NCI-H510A (cell line): Measurements from ENCODE around the gene MTHFSD.

Experiments
- DNase-seq: peaks from one replicate; lab custom pipeline; 2025; lab: John Stamatoyannopoulos, UW

MTHFSD gene

DNA sequence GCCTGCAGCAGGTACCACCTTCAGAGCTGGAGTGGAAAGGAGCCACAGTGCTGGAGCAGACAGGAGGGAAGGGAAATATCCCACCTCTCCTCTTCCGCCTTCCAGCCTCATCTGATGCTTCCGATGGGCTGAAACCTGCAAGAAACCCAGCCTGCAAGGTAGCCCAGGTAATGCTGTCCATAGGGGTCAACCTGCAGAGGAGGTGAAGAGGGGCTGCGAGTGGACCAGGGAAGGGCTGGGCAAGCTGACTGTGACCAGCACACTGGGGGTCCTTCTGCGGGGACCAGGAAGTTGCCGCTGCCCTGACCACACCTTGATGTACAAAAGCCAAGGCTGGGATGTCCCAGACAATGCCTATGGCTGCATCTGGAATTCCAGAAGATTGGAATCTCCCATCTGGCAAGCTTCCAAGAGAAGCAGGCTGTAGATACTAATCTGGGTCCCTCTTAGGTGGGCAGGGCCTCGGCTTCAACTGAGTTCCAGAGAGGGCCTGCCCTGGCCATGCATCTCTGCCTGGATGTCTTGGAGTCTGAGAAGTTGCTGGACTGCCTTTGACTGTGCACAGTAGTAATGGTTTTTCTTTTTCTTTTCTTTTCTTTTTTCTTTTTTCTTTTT is 29.1 kb upstream of the MTHFSD start:
- no peak for DNase-seq

DNA sequence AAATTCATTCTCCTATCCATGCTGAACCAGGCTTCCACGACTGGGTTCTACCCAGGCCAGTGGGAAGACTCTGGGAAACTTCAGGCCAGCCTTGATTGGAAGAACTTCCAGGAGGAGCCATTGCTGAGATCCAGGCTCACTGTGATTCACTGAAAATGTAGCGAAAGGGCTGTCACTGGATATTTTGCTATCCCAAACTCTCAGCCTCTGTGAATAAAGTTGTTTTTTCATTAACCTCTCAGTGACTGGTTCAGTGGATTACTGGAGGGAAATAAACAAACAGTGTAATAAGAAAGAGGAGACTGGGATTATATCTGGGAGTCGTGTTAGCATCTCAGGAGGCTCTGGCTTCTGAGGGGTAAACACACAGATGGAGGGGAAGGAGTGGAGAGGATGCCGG is 26.4 kb upstream of the MTHFSD start:
- no peak for DNase-seq

DNA sequence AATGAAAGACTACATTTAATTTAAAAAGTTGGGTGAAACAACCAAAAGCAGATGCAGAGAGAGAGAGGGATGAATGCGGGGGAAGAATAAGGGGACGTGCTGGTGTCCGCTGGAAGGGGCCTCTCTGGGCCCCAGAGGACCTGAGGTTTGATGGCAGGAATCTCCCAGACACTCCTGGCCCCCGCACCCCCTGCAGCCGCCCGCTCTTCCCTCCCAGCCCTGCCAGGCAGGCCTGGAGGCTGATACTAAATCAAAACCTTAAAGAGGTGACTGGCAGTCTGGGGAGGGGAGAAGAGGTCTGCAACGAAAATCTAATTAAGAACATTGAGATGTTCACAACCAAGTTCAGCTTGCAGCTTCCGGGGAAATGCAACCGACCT is 25.7 kb upstream of the MTHFSD start:
- DNase-seq = no peak

DNA sequence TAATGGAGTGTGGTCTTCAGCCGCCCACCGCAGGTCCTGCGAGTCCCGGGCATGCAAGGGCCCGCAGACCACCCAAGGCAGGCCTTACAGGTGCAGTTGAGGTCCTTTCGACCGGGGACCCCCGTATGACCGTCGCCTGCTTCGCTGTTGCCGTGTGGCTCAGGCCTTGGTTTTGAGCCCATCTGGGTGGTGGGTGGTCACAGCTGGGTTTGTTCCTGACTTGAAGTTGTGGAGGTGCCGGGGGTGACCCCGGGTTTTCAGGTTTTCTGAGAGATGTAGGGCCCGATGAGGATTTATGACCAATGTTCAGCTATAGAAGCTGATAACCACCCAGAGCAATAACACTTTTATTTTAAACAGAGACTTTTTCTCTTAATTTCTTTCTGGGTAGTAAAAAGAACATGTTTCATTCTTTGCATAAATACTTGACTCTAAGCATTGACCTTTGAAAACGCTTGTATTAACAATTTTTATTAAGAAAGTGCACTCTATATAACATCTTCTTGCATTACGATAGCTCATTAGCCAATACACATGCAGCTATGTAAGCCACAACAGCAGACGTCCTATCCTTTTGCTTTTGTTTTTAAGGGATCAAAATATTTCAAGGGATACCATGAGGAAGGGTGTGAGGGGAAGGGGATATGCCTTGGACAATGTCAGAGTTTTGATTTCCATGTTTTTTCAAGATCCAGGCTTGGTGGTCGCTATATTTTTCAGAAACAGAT is 25.2 kb upstream of the MTHFSD start:
- DNase-seq = no peak

DNA sequence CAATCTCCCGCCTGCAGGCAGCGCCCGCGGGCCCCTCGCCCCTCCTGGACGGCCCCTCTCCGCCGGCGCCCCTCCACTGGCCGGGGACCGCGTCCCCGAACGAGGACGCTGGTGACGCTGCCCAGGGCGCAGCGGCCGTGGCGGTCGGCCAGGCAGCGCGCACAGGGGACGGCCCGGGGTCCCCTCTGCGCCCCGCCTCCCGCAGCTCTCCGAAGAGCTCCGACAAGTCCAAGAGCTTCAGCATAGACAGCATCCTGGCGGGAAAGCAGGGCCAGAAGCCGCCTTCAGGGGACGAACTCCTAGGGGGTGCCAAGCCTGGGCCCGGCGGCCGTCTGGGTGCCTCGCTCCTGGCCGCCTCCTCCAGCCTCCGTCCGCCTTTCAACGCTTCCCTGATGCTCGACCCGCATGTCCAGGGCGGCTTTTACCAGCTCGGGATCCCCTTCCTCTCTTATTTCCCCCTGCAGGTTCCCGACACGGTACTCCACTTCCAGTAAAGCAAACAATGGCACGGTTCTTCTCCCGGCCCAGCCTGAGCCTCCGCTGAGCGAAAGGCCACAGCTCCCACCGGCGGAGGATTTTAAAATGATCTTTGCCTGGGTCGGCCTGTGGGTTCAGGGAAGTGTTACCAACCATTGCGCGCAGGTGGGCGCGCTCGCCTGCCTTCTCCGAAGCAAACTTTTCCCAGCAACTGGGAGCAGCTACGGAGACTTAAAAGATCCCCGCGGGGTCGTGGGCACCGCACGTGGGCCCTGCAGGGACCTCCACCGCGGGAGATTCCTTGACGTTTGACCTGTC is 24.4 kb upstream of the MTHFSD start:
- no peak for DNase-seq

DNA sequence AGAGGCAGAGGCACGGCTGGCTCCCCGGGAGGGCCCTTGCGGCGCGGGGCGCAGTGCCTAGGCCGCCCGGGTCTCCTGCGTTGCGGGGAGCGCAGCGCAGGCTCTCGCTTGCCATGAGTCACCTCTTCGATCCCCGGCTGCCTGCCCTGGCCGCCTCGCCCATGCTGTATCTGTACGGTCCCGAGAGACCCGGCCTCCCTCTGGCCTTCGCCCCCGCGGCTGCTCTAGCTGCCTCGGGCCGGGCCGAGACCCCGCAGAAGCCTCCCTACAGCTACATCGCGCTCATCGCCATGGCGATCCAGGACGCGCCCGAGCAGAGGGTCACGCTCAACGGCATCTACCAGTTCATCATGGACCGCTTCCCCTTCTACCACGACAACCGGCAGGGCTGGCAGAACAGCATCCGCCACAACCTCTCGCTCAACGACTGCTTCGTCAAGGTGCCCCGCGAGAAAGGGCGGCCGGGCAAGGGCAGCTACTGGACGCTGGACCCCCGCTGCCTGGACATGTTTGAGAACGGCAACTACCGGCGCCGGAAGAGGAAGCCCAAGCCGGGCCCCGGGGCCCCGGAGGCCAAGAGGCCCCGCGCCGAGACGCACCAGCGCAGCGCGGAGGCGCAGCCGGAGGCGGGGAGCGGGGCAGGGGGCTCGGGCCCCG is 23.7 kb upstream of the MTHFSD start:
- DNase-seq = no peak

DNA sequence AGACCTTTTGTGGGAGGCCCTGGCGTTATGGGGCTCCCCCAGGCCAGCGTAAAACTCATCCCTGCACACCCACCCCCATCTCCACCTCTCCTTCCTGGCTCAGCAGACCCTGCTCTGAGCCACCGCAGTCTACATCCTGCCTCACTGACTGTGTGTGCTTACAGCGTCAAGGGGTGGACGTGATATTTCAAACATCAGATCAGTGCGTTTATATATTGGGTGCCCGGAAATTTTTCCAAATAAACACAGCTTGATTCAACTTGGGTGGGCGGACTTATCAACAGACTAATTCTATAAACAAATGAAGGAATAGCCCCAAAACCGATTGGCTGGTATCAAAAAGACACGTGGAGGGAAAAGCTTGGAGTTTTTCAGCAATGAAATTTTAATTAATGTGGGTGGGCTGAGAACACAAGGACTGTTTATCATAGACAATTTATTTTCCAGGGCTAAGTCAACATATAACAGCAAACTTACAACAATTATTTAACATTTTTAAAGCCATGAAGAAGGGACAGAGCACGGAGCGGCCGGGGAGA is 23.1 kb upstream of the MTHFSD start, which contains the start of gene FOXL1:
FOXL1 (plus strand) TSS at position 489 of the 539 bp plus-strand sequence. CDS start 175 bp downstream, outside the sequence.
- no peak for DNase-seq

DNA sequence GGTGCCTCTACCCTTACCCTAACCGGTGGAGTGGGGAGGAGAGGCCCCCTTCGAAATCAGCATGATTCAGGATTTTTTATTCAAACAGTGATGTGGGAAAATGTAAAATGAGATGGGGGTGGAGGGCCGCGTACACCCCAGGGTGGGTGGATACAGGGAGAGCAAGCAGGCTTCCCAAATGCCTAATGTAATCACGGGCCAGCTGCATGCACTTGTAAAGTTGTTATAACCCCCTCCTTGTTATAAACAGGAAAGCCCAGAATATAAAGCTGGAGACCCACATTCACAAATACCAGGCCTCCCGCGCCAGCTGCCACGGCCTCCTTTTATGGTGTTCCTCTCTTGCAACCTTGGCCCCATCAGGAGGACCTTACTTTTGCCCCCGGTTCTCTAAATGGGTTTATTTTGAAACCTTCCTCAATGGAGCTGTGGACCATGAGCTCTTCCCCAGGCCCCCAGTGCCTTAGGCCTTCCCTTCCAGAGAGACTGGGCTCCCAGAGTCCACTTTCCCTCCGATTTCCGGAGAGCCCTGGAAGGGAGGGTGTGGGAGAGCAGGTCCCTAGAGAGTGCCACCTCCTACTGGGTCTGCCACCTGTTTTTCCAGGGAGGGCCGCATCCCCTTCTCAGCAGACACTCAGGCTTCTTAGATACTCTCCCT is 22.4 kb upstream of the MTHFSD start:
- DNase-seq = no peak

DNA sequence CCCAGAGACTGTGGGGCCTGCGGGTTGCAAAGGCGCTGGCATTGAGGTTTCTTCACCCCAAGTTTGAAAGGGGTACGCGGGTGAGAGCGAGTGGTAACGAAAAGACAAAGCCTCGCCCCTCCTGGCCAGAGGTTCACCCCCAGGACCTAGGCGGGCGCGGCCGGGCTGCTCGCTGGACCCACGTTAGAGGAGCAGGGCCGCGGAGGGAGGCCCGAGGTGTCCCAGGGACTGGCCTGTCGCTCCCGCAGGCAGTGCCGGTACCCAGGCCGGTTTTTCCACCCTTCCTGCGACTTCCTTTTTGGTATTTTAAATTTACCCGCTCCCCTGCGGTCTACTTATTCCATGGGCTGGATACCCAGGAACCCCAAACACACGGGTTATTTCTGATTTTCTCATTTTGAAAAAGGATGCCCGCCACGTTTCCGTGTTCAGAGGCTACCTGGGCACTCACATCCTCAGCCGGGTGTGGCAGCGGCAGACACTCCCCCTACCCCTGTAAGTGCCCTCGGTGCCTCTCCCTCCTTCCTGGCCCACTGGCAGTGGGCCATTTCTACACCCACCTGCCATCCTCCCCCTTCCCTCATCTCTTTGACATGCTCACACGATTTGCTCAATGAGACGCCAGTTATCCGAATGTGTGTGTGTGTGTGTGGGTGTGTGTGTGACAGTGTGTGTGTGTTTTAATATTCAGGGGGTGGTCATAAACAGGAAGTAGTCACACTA is 21.7 kb upstream of the MTHFSD start:
- no peak for DNase-seq

DNA sequence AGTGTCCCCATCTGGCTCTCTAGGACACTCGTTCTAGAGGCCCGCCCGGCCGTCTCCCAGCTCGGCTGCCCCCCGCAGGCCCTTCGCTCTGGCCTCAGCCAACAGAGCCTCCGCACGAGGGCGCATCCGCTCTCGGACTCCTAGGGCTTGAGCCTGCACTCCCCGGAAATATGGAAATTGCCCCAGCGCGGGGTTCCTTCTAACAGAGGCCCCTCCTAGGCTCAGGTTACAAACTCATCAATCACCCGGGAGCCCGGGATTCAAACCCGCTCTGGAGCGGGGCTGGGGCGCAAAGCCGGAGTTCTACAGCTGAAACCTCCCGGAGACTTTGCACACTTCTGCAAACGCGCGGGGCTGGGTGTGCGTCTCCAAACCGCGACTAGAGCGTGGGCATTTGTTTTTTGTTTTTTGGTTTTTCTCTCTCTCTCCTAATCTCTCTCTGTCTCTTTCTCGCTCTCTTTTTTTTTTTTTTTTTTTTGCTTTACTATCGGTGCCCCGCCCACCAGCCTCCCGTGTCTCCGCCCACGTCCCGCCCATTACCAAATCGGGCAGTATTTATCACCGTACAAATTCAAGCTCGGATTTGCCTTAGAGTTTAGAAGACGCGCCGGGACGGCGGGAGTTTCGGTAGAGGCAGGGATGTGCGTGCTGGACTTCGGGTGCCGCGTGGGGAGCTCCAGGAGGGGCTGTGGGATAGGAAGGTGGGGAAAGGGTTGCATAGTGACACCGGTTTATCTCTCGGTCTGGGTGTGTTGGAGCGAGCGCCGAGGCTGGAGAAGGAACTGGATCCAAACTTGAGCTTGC is 20.9 kb upstream of the MTHFSD start:
- DNase-seq = no peak

DNA sequence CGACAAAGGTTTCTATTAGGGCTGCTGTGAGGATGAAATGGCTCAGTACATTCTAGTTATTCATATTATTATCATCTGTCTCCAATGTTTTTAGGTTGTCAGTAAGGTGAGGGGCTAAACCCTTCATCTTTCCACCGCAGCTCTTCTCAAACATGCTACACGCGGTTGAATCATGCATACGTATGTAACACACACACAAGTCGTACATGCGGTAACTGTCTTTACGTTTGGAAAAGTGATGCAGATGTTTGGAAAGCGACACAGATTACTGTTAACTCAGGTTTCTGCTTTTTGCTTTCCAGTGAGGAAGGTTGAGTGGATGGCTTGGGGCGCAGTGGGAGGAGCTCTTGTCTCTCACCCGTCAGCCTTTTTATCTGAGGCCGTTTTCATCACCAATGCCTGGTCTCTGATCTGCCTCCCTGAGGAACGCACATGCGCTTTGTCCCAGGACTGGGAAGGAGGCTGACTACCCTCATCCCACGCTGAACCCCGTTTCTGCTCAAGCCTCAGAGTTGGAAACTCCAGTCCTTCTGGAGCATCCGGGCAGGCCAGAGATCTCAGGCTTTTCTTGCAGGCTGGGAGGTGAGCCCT is 20.2 kb upstream of the MTHFSD start:
- DNase-seq = no peak

DNA sequence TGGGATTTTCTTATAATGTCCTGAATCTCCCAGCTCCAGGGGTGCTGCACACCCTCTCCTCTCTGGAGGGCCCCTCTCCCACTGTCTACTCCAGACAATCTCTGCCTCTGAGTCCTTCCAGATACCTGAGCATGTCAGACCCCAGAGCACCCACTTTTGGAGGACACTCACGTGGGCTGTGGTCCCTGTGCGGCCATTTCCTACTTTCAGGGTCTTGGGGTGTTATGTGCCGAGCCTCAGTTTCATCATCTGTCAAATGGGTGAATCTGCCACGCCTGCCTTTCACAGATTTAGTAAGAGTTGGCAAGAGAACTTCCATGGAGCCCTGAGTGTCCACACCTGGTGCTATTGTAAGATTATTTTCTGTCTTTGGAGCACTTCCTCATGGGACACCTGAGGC is 19.6 kb upstream of the MTHFSD start:
- DNase-seq = no peak

DNA sequence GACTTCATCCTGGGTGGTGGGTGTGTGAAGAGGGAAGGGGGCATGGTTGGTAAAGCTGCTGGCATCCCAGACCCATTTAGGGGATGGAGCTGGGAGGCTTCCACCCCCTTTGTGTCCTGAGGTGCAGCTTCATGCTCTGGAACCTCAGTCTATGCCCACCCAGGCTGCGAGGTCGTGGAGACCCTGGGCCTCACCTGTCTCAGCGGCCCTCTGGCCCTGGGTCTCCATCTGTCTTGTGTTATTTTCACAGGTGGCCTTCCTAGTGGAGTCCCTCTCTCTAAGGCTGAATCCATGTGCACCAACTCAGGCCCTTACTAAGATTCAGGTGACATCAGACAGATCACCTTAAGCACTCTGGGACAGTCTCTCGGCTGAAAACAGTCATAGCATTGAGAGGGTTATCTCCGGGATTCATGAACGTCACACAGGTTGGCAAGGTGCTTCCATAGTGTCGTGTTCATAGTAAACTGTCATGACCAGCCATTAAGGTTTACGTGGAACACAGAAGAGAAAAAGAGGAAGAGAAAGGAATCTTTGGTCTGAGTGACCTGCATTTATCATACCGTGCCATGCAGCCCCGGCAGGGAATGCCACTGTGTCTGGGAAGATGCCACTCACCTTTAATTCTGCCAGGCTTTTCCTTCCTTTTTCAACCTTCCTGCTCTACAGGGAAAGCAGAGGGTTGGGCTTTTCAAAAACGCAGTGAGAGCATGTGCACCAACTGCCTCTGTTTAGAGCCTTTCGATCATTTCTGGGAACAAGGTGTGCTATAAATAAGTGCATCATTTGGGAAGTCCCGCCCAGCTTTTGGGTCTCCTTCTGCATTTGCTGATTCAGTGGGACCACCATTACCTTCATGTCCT is 18.8 kb upstream of the MTHFSD start:
- no peak for DNase-seq

DNA sequence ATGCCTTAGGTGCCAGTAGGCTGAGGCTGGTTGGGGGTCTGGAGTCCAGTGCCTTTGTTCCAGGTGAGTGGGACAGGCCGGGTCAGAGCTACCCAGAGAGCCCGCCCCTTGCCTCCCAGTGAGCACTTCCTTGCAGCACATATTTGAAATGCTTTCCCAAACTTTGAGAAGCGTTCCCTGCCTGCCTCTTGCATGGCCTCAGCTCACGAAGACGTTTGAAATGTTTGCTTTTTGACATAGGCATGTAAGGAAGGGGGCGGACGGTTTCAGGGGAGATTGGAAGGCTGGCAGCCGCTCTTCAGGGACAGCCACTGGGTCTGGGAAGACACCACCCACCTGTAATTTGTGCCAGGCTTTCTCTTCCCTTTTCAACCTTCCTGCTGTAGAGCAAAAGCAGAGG is 18.2 kb upstream of the MTHFSD start:
- DNase-seq = no peak

DNA sequence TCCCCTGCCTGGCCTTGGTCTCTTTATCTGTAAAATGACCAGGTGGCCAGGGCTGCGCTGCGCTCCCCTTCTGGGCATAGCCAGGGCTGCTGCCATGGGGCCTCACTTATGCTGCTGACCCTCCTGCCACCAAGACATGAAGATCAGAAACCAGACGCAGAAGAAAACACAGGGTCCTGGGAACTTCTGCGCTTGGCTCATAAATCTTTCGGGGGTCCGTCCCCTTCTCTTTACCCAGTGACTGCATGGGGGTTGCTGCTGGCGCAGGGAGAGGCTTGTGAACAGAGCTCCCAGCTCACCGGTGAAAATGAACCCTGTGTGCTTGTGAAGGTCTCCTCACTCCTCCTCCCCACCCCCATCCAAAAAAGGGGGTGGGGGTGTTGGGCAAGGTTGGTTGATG is 17.6 kb upstream of the MTHFSD start:
- DNase-seq = no peak

DNA sequence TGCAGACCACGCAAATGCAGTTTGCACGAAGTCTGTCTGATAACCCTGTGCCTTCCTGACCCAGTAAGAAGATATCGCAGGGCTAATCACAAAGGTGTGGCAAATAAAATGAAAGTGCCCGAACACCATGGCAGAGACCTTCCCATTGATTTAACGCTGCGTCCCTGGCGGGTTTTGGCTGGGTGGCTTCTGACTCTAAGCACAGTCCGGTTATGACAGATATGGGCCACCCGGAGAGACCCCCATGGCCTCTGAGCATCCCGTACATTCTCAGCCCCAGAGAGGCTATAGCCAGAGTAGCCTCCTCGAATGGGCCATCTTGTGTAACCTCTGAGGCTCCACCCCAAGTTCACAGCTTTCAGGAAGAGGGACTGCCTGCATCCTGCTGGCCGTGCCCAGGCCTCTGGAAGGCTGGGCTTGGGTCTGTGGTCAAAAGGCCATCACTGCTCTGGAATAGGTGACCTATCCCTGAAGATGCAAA is 17.0 kb upstream of the MTHFSD start:
- no peak for DNase-seq

DNA sequence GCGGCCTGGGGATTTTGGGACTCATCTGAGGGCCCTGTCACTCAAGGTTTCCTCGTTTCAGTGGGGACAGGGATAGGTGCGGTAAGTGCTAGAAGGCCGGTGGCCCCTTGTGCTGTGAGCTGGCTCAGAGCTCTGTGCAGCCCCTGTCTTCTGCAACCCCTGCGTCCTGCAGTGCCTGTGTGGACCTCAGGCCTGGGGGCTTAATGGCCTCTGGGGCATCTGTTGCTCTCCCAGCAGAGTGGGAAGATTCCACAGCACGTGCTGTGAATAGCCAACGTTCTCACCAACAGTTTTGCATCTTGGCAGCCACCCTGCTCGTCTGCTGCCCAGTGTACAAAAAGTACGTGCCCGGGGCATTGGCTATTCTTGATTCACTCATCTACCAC is 16.5 kb upstream of the MTHFSD start:
- no peak for DNase-seq
